ENCODE results near the gene C7orf33. TPM values are rescaled to one million over a fixed set of nuclear protein-coding genes. Genes with fewer than 3 reads are reported as not detected.

Gene C7orf33
- total and polyA plus RNA-seq, 9 of the 15 experiments (the other 6 are each of a cell fraction or from before 2014, with no cell fraction given): 0.04 TPM; not detected in 8

- Histone ChIP-seq H3K4me1 (replicated peaks in 1 of 2; ENCODE audit: control insufficient read depth in 2 of 2, insufficient read depth in 2 of 2, low read length in 2 of 2) (no peaks in the 10 kb centered on the region; a peak in 1 of 5 replicates), H4K20me1 (replicated peaks; ENCODE audit: control insufficient read depth, insufficient read depth, low read length) (no peaks in the 10 kb centered on the region), H3K27ac (ENCODE audit: extremely low read depth, low read depth, low read length) (no peak overlapping the region), H3K36me3 (ENCODE audit: control insufficient read depth, insufficient read depth, low read length) (no peaks in the 10 kb centered on the region), H3K27me3 (ENCODE audit: control insufficient read depth in 2 of 2, insufficient read depth in 2 of 2, low read length in 2 of 2) (peaks cover 30 to 42% of the 10 kb centered on the region in 2 experiments), H3K4me2 (ENCODE audit: insufficient read depth, low read length) (no peak overlapping the region), H3K9me3 (replicated peaks; ENCODE audit: control insufficient read depth, insufficient read depth, low read depth, low read length) (no peaks in the 10 kb centered on the region), H3K9ac (ENCODE audit: insufficient read depth in 1 of 2, low read depth in 2 of 2, low read length in 2 of 2) (no peak overlapping the region), H3K79me2 (ENCODE audit: control insufficient read depth, insufficient read depth, low read length) (no peaks in the 10 kb centered on the region), H2AFZ (ENCODE audit: low read depth, low read length) (no peak overlapping the region), H3K4me3 (no peak overlapping the region), H3K9me1 (ENCODE audit: control insufficient read depth, insufficient read depth, low read length) (no peaks in the 10 kb centered on the region)
- DNase-seq (ENCODE audit: extremely low read depth in 1 of 4, low spot score in 3 of 4) (no peak), FAIRE-seq (no peak), ATAC-seq (no peak)
- in situ Hi-C loops (cut with MboI): no loop called here
- no peak for TF ChIP-seq ETV5 (CRISPR knock-in tag; IDR thresholded peaks at IDR 0.05; ENCODE audit: low read depth)
- TF ChIP-seq CEBPZ (IDR thresholded peaks at IDR 0.05; ENCODE audit: borderline replicate concordance, low read depth, low read length): no peak
- TF ChIP-seq KLF10 (CRISPR knock-in tag; IDR thresholded peaks at IDR 0.05): no peak
- TF ChIP-seq SNAPC5 (CRISPR knock-in tag; IDR thresholded peaks at IDR 0.05): no peak
- no peak for TF ChIP-seq RBM22 (IDR thresholded peaks at IDR 0.05; ENCODE audit: low read depth, low read length, poor library complexity, severe bottlenecking)
- TF ChIP-seq THAP7 (CRISPR knock-in tag; IDR thresholded peaks at IDR 0.05): no peak
- no peak for TF ChIP-seq ARID3A (IDR thresholded peaks at IDR 0.05; ENCODE audit: borderline replicate concordance, low read depth, low read length)
- TF ChIP-seq CXXC5 (CRISPR knock-in tag; IDR thresholded peaks at IDR 0.05): no peak
- no peak for TF ChIP-seq ZNF584 (CRISPR knock-in tag; IDR thresholded peaks at IDR 0.05; ENCODE audit: low read depth)
- no peak for TF ChIP-seq MTA1 (IDR thresholded peaks at IDR 0.05; ENCODE audit: borderline replicate concordance)
- TF ChIP-seq NONO (IDR thresholded peaks at IDR 0.05; ENCODE audit: low read depth in 2 of 2, low read length in 1 of 2): no peak
- TF ChIP-seq ELK1 (CRISPR knock-in tag; IDR thresholded peaks at IDR 0.05): no peak
- ChIA-PET CTCF (ENCODE audit: low intra/inter-chr PET ratio) (no interaction called here), POLR2A (interaction anchor here (0.6 to 0.9 kb wide), 2 partner anchors 9 to 208 kb away, joined by 3 to 6 read pairs; no protein-coding TSS in a partner anchor)
- no TSS peak for BruUV-seq (replicated peaks)
- intact Hi-C loops (cut with micrococcal nuclease): no loop called here
- WGBS (ENCODE audit: insufficient coverage, low coverage, missing lambda C conversion rate): 1% methylated on average over 4 of the region's 4 CpGs
These were observed 34.2 kb downstream of the C7orf33 start for GRCh38 chr7:148624735-148625134.
